ENCODE data around the gene KDM2A.

- TF ChIP-seq, protein P1, sequence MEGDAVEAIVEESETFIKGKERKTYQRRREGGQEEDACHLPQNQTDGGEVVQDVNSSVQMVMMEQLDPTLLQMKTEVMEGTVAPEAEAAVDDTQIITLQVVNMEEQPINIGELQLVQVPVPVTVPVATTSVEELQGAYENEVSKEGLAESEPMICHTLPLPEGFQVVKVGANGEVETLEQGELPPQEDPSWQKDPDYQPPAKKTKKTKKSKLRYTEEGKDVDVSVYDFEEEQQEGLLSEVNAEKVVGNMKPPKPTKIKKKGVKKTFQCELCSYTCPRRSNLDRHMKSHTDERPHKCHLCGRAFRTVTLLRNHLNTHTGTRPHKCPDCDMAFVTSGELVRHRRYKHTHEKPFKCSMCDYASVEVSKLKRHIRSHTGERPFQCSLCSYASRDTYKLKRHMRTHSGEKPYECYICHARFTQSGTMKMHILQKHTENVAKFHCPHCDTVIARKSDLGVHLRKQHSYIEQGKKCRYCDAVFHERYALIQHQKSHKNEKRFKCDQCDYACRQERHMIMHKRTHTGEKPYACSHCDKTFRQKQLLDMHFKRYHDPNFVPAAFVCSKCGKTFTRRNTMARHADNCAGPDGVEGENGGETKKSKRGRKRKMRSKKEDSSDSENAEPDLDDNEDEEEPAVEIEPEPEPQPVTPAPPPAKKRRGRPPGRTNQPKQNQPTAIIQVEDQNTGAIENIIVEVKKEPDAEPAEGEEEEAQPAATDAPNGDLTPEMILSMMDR (conservative IDR thresholded peaks at IDR 0.05), result no peak
- no peak for TF ChIP-seq EZH2 (IDR thresholded peaks at IDR 0.05; ENCODE audit: low read depth)
Measured at GRCh38 chr11:67251841-67252240, 132.8 kb downstream of the KDM2A start.
